A549 (cell line): ENCODE results near the gene SLC25A18.

ENCODE experiments used
- CEBPB ChIP-seq, 2 experiments: fragments of >200 bp in 1 of 2; sonication (Bioruptor Twin) in 1 of 2; formaldehyde crosslinking in 1 of 2; IDR thresholded peaks; 2 replicates each; pipeline ENCODE4 v1.6.1; 2012 to 2016
- CTCF ChIP-seq: fragments of >200 bp; sonication (Bioruptor Twin); formaldehyde crosslinking; IDR thresholded peaks from 3 replicates; pipeline ENCODE4 v1.5.1; 2016
- EP300 ChIP-seq, 2 experiments: fragments of >200 bp; sonication (Bioruptor Twin); formaldehyde crosslinking; IDR thresholded peaks; 2 replicates in 1 of 2; 3 replicates in 1 of 2; pipeline ENCODE4 v1.6.1; 2016 to 2017
- TF ChIP-seq, protein P1 (sequence below): fragments of 200-600 bp; sonication (generic); IDR thresholded peaks from 2 replicates; pipeline ENCODE4 v1.6.1; 2016; ENCODE audit warnings: antibody characterized with exemption, mild to moderate bottlenecking, moderate library complexity

GRCh38 chr22:17589810-17590375 lies 26.6 kb downstream of the SLC25A18 start:
- TF ChIP-seq EP300 (IDR thresholded peaks at IDR 0.05) (no peak), CTCF (no peak), CEBPB (IDR thresholded peaks at IDR 0.05) (no peak)
- TF ChIP-seq, protein P1, sequence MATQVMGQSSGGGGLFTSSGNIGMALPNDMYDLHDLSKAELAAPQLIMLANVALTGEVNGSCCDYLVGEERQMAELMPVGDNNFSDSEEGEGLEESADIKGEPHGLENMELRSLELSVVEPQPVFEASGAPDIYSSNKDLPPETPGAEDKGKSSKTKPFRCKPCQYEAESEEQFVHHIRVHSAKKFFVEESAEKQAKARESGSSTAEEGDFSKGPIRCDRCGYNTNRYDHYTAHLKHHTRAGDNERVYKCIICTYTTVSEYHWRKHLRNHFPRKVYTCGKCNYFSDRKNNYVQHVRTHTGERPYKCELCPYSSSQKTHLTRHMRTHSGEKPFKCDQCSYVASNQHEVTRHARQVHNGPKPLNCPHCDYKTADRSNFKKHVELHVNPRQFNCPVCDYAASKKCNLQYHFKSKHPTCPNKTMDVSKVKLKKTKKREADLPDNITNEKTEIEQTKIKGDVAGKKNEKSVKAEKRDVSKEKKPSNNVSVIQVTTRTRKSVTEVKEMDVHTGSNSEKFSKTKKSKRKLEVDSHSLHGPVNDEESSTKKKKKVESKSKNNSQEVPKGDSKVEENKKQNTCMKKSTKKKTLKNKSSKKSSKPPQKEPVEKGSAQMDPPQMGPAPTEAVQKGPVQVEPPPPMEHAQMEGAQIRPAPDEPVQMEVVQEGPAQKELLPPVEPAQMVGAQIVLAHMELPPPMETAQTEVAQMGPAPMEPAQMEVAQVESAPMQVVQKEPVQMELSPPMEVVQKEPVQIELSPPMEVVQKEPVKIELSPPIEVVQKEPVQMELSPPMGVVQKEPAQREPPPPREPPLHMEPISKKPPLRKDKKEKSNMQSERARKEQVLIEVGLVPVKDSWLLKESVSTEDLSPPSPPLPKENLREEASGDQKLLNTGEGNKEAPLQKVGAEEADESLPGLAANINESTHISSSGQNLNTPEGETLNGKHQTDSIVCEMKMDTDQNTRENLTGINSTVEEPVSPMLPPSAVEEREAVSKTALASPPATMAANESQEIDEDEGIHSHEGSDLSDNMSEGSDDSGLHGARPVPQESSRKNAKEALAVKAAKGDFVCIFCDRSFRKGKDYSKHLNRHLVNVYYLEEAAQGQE, result no peak
